ENCODE data around the gene ATG101. TPM values are rescaled to one million over a fixed set of nuclear protein-coding genes. Genes with fewer than 3 reads are reported as not detected.

The ATG101 gene
- total and polyA plus RNA-seq, 2 of the 13 experiments (the other 11 are each of a cell fraction or from before 2014, with no cell fraction given) = 58.2 to 67.7 TPM

- TF ChIP-seq ZBTB8A (CRISPR knock-in tag; IDR thresholded peaks at IDR 0.05; ENCODE audit: borderline replicate concordance, low read depth) = 0 out of 2 replicates have a peak, but pooled peaks have one; percentile 23
- no peak for TF ChIP-seq NFATC3 (CRISPR knock-in tag; IDR thresholded peaks at IDR 0.05)
- no peak for TF ChIP-seq ETV5 (CRISPR knock-in tag; IDR thresholded peaks at IDR 0.05; ENCODE audit: borderline replicate concordance)
- peak; percentile 69 for TF ChIP-seq TAF1 (CRISPR knock-in tag; IDR thresholded peaks at IDR 0.05)
- peak; percentile 76 for TF ChIP-seq KLF6 (CRISPR knock-in tag; IDR thresholded peaks at IDR 0.05)
- no peak for TF ChIP-seq SNRNP70 (IDR thresholded peaks at IDR 0.05; ENCODE audit: low read depth, low read length)
- TF ChIP-seq ATF5 (CRISPR knock-in tag; IDR thresholded peaks at IDR 0.05; ENCODE audit: low read depth) = no peak
- 0 out of 2 replicates have a peak, but pooled peaks have one; percentile 71 for TF ChIP-seq ZNF740 (CRISPR knock-in tag; IDR thresholded peaks at IDR 0.05)
- TF ChIP-seq PHF20 (CRISPR knock-in tag; IDR thresholded peaks at IDR 0.05) = no peak
- TF ChIP-seq ZSCAN22 (CRISPR knock-in tag; IDR thresholded peaks at IDR 0.05) = 0 out of 2 replicates have a peak, but pooled peaks have one; percentile 62
- no peak for TF ChIP-seq ZNF503 (CRISPR knock-in tag; IDR thresholded peaks at IDR 0.05)
- no peak for TF ChIP-seq SETDB1 (CRISPR knock-in tag; IDR thresholded peaks at IDR 0.05; ENCODE audit: borderline replicate concordance)
- no peak for TF ChIP-seq GTF3A (CRISPR knock-in tag; conservative IDR thresholded peaks at IDR 0.05)
- TF ChIP-seq NR2C2 (CRISPR knock-in tag; IDR thresholded peaks at IDR 0.05; ENCODE audit: borderline replicate concordance) = 0 out of 2 replicates have a peak, but pooled peaks have one; percentile 27
- TF ChIP-seq GPBP1L1 (CRISPR knock-in tag; IDR thresholded peaks at IDR 0.05) = no peak
- no peak for TF ChIP-seq ZNF329 (CRISPR knock-in tag; IDR thresholded peaks at IDR 0.05; ENCODE audit: low read depth)
- TF ChIP-seq KMT2A (CRISPR knock-in tag; IDR thresholded peaks at IDR 0.05) = no peak
- TF ChIP-seq FOXC1 (CRISPR knock-in tag; IDR thresholded peaks at IDR 0.05; ENCODE audit: borderline replicate concordance) = no peak; the same call in 1 of the 2 replicates
- no peak; the same call in 1 of the 2 replicates for TF ChIP-seq SP2 (CRISPR knock-in tag; IDR thresholded peaks at IDR 0.05)
- TF ChIP-seq ZNF562 (CRISPR knock-in tag; IDR thresholded peaks at IDR 0.05; ENCODE audit: borderline replicate concordance) = no peak
- no peak for TF ChIP-seq FOXO4 (CRISPR knock-in tag; conservative IDR thresholded peaks at IDR 0.05)
- no peak for TF ChIP-seq CHD4 (IDR thresholded peaks at IDR 0.05; ENCODE audit: borderline replicate concordance, low read length)
- TF ChIP-seq POLR2G (IDR thresholded peaks at IDR 0.05; ENCODE audit: low read depth, low read length) = peak; percentile 95
Measured at GRCh38 chr12:52050758-52051541, 18.8 kb upstream of the ATG101 start, which contains the start of gene NR4A1 (continued).

Data from HepG2 (cell line).